Activated gamma-delta T cell (primary cell): ENCODE results near the gene KLHL29.

Experiments
- DNase-seq: peaks from one replicate; lab custom pipeline; 2025; lab: John Stamatoyannopoulos, UW

KLHL29 gene

GRCh38 chr2:23422089-23423061 lies 37.4 kb downstream of the KLHL29 start:
- DNase-seq = no peak

- no peak for DNase-seq
These were observed 38.3 kb downstream of the KLHL29 start for GRCh38 chr2:23423062-23423872.

GRCh38 chr2:23423873-23424680 lies 39.1 kb downstream of the KLHL29 start:
- no peak for DNase-seq

GRCh38 chr2:23425338-23425871 lies 40.4 kb downstream of the KLHL29 start:
- DNase-seq = no peak

- no peak for DNase-seq
These were observed 40.9 kb downstream of the KLHL29 start for GRCh38 chr2:23425885-23426262.

GRCh38 chr2:23426263-23426905 lies 41.4 kb downstream of the KLHL29 start:
- DNase-seq = no peak

GRCh38 chr2:23427350-23427749 lies 42.4 kb downstream of the KLHL29 start:
- no peak for DNase-seq

- DNase-seq = no peak
These were observed 43.0 kb downstream of the KLHL29 start for GRCh38 chr2:23427976-23428375.

GRCh38 chr2:23429036-23429435 lies 44.1 kb downstream of the KLHL29 start:
- no peak for DNase-seq

GRCh38 chr2:23430263-23430662 lies 45.3 kb downstream of the KLHL29 start:
- no peak for DNase-seq

- DNase-seq = no peak
These were observed 47.6 kb downstream of the KLHL29 start for GRCh38 chr2:23432531-23432930.

- no peak for DNase-seq
These were observed 48.3 kb downstream of the KLHL29 start for GRCh38 chr2:23433282-23433681.

- no peak for DNase-seq
These were observed 49.7 kb downstream of the KLHL29 start for GRCh38 chr2:23434721-23435121.

GRCh38 chr2:23435250-23436035 lies 50.5 kb downstream of the KLHL29 start:
- no peak for DNase-seq

- no peak for DNase-seq
These were observed 51.5 kb downstream of the KLHL29 start for GRCh38 chr2:23436346-23437098.

GRCh38 chr2:23441414-23441813 lies 56.4 kb downstream of the KLHL29 start:
- no peak for DNase-seq

GRCh38 chr2:23445450-23445868 lies 60.5 kb downstream of the KLHL29 start:
- no peak for DNase-seq

GRCh38 chr2:23446916-23447315 lies 61.9 kb downstream of the KLHL29 start:
- DNase-seq = no peak

- DNase-seq = no peak
These were observed 62.4 kb downstream of the KLHL29 start for GRCh38 chr2:23447405-23447804.

- DNase-seq = no peak
These were observed 63.9 kb downstream of the KLHL29 start for GRCh38 chr2:23448906-23449305.
